A549 (cell line): ENCODE data around the gene NUMB. TPM values are rescaled to one million over a fixed set of nuclear protein-coding genes. Genes with fewer than 3 reads are reported as not detected.

Experiments used
- ATAC-seq, 2 experiments: fragments of 200-7000 bp in 1 of 2; fragments of >200 bp in 1 of 2; cut with Nextera tagmentation in 1 of 2; cut with Tn5 transposase in 1 of 2; 3 replicates each; pipeline versions ENCODE4 v1.8.0 to v1.9.1; 2018 to 2020; ENCODE audit warnings: mild to moderate bottlenecking in 1 of 2, moderate library complexity in 1 of 2
- CTCF ChIA-PET: fragments of 300-600 bp; sonication (Branson Sonifier 250); formaldehyde crosslinking; extraction: SDS; loops from one replicate; lab custom pipeline; 2021; ENCODE audit warnings: antibody characterized with exemption, inconsistent platforms; lab: Yijun Ruan, JAX
- POLR2A ChIA-PET: fragments of 350-600 bp; formaldehyde crosslinking; extraction: SDS; loops from one replicate; lab custom pipeline; 2021; ENCODE audit warnings: antibody characterized with exemption, inconsistent platforms; lab: Yijun Ruan, JAX
- DNase-seq, 2 experiments: peaks; one replicate each; pipeline versions ENCODE4 v3.0.0 to v3.0.0-alpha.2; 2011 to 2016; ENCODE audit warnings: low read depth in 1 of 2, low spot score in 1 of 2
- FAIRE-seq: peaks from 2 replicates; lab custom pipeline; 2011; peaks lifted over from hg19 to GRCh38; lab: Jason Lieb, UNC
- H3K27ac ChIP-seq, 2 experiments: fragments of >200 bp; sonication (Bioruptor Twin); formaldehyde crosslinking; 3 replicates each; pipeline ENCODE4 v1.5.1; 2016 to 2017
- H3K4me1 ChIP-seq: fragments of >200 bp; sonication (Bioruptor Twin); formaldehyde crosslinking; 3 replicates; pipeline ENCODE4 v1.6.1; 2016
- H3K4me2 ChIP-seq: fragments of >200 bp; sonication (Bioruptor Twin); formaldehyde crosslinking; 3 replicates; pipeline ENCODE4 v1.6.1; 2016
- H3K4me3 ChIP-seq: fragments of >200 bp; sonication (Bioruptor Twin); formaldehyde crosslinking; 3 replicates; pipeline ENCODE4 v1.5.1; 2016
- H3K9me3 ChIP-seq: fragments of >200 bp; sonication (Bioruptor Twin); formaldehyde crosslinking; 3 replicates; pipeline ENCODE4 v1.6.1; 2016
- CBX2 ChIP-seq: fragments of 200-600 bp; sonication (generic); IDR thresholded peaks from 2 replicates; pipeline ENCODE4 v1.6.1; 2016; ENCODE audit warnings: low read depth, mild to moderate bottlenecking, borderline replicate concordance
- CBX8 ChIP-seq: fragments of 200-600 bp; sonication (generic); IDR thresholded peaks from 2 replicates; pipeline ENCODE4 v1.6.1; 2016
- EHMT2 ChIP-seq: fragments of 200-600 bp; sonication (generic); IDR thresholded peaks from 2 replicates; pipeline ENCODE4 v1.6.1; 2016; ENCODE audit warnings: antibody characterized with exemption, low read depth, mild to moderate bottlenecking, moderate library complexity
- ESRRA ChIP-seq: fragments of 150-350 bp; IDR thresholded peaks from 2 replicates; pipeline ENCODE4 v1.6.1; 2014; ENCODE audit warnings: mild to moderate bottlenecking, low read length, borderline replicate concordance
- FOSB ChIP-seq: fragments of 250-450 bp; sonication (Bioruptor Pico); IDR thresholded peaks from 2 replicates; pipeline ENCODE4 v1.5.0; 2020; ENCODE audit warnings: mild to moderate bottlenecking, moderate library complexity
- FOXS1 ChIP-seq: fragments of 250-450 bp; sonication (Bioruptor Pico); IDR thresholded peaks from 2 replicates; pipeline ENCODE4 v1.5.0; 2020; ENCODE audit warnings: mild to moderate bottlenecking, moderate library complexity
- HOXB5 ChIP-seq: fragments of 250-450 bp; sonication (Bioruptor Pico); IDR thresholded peaks from 2 replicates; pipeline ENCODE4 v1.5.0; 2020; ENCODE audit warnings: mild to moderate bottlenecking, moderate library complexity
- JUN ChIP-seq, 2 experiments: fragments of >200 bp; sonication (Bioruptor Twin); formaldehyde crosslinking; IDR thresholded peaks; 2 replicates in 1 of 2; 3 replicates in 1 of 2; pipeline ENCODE4 v1.6.1; 2016 to 2017
- JUNB ChIP-seq: fragments of >200 bp; sonication (Bioruptor Twin); formaldehyde crosslinking; IDR thresholded peaks from 2 replicates; pipeline ENCODE4 v1.6.1; 2016
- KDM1A ChIP-seq: fragments of 200-600 bp; sonication (generic); IDR thresholded peaks from 2 replicates; pipeline ENCODE4 v1.6.1; 2016; ENCODE audit warnings: low read depth, mild to moderate bottlenecking
- MYC ChIP-seq: IDR thresholded peaks from 2 replicates; pipeline ENCODE4 v1.6.1; 2012; ENCODE audit warnings: mild to moderate bottlenecking, inconsistent platforms, low read length, improper control_type of control experiment, borderline replicate concordance
- NFE2L2 ChIP-seq: fragments of 150-350 bp; conservative IDR thresholded peaks from 2 replicates; pipeline ENCODE4 v1.6.1; 2014; ENCODE audit warnings: low read length
- RAD21 ChIP-seq, 2 experiments: fragments of >200 bp in 1 of 2; sonication (Bioruptor Twin) in 1 of 2; formaldehyde crosslinking in 1 of 2; IDR thresholded peaks in 1 of 2; conservative IDR thresholded peaks in 1 of 2; 2 replicates in 1 of 2; 3 replicates in 1 of 2; pipeline ENCODE4 v1.6.1; 2012 to 2018; ENCODE audit warnings: inconsistent platforms in 1 of 2
- RARB ChIP-seq: fragments of 250-450 bp; sonication (Bioruptor Pico); IDR thresholded peaks from 2 replicates; pipeline ENCODE4 v1.8.0; 2021; ENCODE audit warnings: mild to moderate bottlenecking, moderate library complexity
- RFX5 ChIP-seq: fragments of 450-650 bp; IDR thresholded peaks from 2 replicates; pipeline ENCODE4 v1.7.1; 2014; ENCODE audit warnings: antibody characterized with exemption, mild to moderate bottlenecking, moderate library complexity
- ZC3H11A ChIP-seq: fragments of 450-650 bp; IDR thresholded peaks from 2 replicates; pipeline ENCODE4 v1.6.1; 2014; ENCODE audit warnings: antibody characterized with exemption, mild to moderate bottlenecking
- ZNF302 ChIP-seq: fragments of 250-450 bp; sonication (Bioruptor Pico); IDR thresholded peaks from 2 replicates; pipeline ENCODE4 v1.9.0; 2021; ENCODE audit warnings: inconsistent platforms, mild to moderate bottlenecking, moderate library complexity
- ZSCAN20 ChIP-seq: fragments of 250-450 bp; sonication (Bioruptor Pico); IDR thresholded peaks from 2 replicates; pipeline ENCODE4 v1.8.0; 2022; ENCODE audit warnings: mild to moderate bottlenecking, moderate library complexity
- WGBS: methylation state at CpG from one replicate; pipeline ENCODE4 v1.1.6; 2017; ENCODE audit errors: missing lambda C conversion rate; 5-methylcytosine and 5-hydroxymethylcytosine counted together
- polyA plus RNA-seq, 4 experiments: library from polyadenylated mRNA; depleted of rRNA in 3 of 4; stranded (reverse); fragments of >200 nt; fragmentation: RNase III in 1 of 4; extraction: RNeasy Plus Mini Kit Qiagen cat#74134 plus additional on column Dnase treatment in 1 of 4; gene quantifications; 2 replicates in 3 of 4; 3 replicates in 1 of 4; pipeline ENCODE4 v1.2.3, GENCODE V29; 2011 to 2017
- small RNA-seq, 6 experiments: library from RNA; depleted of rRNA; stranded (forward); fragments of <200 nt; gene quantifications; one replicate each; pipeline ENCODE3, GENCODE V24; 2012
- TF ChIP-seq, protein P1 (sequence below): IDR thresholded peaks from 2 replicates; pipeline ENCODE4 v1.6.1; 2012; ENCODE audit warnings: low read depth, borderline replicate concordance
- TF ChIP-seq, protein P2 (sequence below): fragments of 150-350 bp; IDR thresholded peaks from 2 replicates; pipeline ENCODE4 v1.6.1; 2014; ENCODE audit warnings: low read depth, mild to moderate bottlenecking, low read length
- TF ChIP-seq, protein P3 (sequence below): fragments of >200 bp; sonication (Bioruptor Twin); formaldehyde crosslinking; IDR thresholded peaks from 3 replicates; pipeline ENCODE4 v1.6.1; 2016
- TF ChIP-seq, protein P4 (sequence below): fragments of 250-450 bp; sonication (Bioruptor Pico); IDR thresholded peaks from 2 replicates; pipeline ENCODE4 v1.5.0; 2021; ENCODE audit warnings: mild to moderate bottlenecking, moderate library complexity, borderline replicate concordance

Gene NUMB
- polyA plus RNA-seq, 2 of the 4 experiments (the other 2 are of a cell fraction): 40.8 to 151 TPM

DNA sequence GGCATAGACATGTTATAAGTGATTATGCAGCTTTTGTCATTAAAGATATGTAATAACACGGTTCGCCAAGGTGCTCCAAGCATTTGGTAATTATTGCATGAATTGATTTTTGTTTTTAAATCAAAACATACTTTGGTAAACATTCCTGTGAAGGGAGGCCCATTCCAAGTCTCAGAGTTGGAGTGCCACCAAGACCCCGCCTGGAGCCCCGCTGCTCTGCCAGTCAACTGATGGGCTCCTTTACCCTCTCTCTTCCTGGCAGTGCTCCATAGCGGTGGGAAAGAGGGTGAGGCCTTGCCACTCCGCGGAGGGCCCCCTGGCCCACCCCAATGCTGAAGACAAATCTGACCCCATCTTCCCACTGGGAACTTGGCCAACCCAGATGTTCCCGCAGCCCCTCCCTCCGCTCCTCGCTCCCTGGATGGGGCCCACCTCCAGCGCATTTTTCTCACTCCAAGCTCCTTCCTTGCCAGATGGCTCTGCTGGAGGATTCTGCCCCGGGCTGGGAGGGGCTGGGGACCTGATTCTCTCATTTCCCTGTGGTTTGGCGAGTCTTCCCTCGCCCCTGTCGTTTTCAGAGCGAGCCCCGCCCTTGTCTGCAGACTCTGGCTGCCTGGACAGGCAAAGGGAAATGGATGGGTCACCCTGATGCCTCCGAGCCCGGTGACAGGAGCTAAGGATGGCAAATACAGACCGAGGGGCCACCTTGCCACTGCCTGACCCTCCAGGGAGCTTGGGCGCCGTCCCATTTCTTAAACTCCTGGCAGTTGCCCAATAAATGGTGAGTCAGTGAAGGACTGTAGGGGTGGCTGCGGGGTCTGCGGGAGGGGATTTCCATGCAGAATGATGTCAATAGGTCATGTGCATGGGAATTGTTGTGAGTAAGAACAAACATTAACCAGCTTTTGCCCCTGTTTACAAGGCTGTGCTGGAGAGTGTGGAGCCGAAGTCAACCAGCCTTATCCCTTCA, 230.2 kb downstream of the NUMB start (continued):
- no peak for TF ChIP-seq MYC
- no peak for TF ChIP-seq CBX8

DNA sequence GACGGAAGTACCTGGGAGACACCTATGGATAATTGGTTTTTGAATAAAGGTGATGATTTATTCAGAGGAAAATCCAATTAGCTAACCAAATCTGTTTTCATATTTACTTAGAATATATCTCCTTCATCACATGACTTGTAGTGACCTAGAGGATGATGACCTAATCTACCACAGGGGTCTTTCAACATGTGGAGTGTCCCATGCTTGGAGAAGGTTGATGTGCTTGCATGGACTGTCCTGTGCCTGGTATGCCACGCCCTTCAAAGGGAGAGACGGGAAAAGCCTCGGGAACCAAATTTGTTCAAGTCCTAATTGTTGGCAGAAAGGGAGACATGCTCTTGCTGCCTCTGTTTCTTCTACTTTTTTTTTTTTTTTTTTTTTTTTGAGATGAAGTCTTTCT, 232.8 kb downstream of the NUMB start:
- ATAC-seq: no peak
- ChIA-PET CTCF (interaction anchor here (0.9 kb wide), 3 partner anchors 8 to 78 kb away, joined by 3 read pairs; no protein-coding TSS in a partner anchor), POLR2A (interaction anchor here (0.6 kb wide), 1 partner anchor 32 kb away, joined by 6 read pairs; no protein-coding TSS in a partner anchor)
- Histone ChIP-seq H3K4me2 (no peak overlapping the region; the same call in 2 of the 3 replicates), H3K9me3 (no peaks in the 10 kb centered on the region), H3K4me3 (no peak overlapping the region), H3K27ac (peak overlapping the region in 1 of 2 experiments; percentile 85; a peak in 1 of 6 replicates), H3K4me1 (peaks cover 48% of the 10 kb centered on the region)
- no peak for TF ChIP-seq RFX5
- no peak for TF ChIP-seq ESRRA
- no peak for TF ChIP-seq KDM1A
- no peak for TF ChIP-seq FOSB (CRISPR knock-in tag)
- TF ChIP-seq, protein P1, sequence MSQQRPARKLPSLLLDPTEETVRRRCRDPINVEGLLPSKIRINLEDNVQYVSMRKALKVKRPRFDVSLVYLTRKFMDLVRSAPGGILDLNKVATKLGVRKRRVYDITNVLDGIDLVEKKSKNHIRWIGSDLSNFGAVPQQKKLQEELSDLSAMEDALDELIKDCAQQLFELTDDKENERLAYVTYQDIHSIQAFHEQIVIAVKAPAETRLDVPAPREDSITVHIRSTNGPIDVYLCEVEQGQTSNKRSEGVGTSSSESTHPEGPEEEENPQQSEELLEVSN: no peak
- TF ChIP-seq RARB (CRISPR knock-in tag): no peak
- TF ChIP-seq, protein P2, sequence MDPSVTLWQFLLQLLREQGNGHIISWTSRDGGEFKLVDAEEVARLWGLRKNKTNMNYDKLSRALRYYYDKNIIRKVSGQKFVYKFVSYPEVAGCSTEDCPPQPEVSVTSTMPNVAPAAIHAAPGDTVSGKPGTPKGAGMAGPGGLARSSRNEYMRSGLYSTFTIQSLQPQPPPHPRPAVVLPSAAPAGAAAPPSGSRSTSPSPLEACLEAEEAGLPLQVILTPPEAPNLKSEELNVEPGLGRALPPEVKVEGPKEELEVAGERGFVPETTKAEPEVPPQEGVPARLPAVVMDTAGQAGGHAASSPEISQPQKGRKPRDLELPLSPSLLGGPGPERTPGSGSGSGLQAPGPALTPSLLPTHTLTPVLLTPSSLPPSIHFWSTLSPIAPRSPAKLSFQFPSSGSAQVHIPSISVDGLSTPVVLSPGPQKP: no peak
- no peak for TF ChIP-seq CBX2
- no peak for TF ChIP-seq ZC3H11A
- no peak for TF ChIP-seq ZNF302 (CRISPR knock-in tag)
- TF ChIP-seq JUN (IDR thresholded peaks at IDR 0.05): no peak
- no peak for TF ChIP-seq JUNB
- no peak for TF ChIP-seq FOXS1 (CRISPR knock-in tag)
- TF ChIP-seq NFE2L2: no peak
- TF ChIP-seq, protein P3, sequence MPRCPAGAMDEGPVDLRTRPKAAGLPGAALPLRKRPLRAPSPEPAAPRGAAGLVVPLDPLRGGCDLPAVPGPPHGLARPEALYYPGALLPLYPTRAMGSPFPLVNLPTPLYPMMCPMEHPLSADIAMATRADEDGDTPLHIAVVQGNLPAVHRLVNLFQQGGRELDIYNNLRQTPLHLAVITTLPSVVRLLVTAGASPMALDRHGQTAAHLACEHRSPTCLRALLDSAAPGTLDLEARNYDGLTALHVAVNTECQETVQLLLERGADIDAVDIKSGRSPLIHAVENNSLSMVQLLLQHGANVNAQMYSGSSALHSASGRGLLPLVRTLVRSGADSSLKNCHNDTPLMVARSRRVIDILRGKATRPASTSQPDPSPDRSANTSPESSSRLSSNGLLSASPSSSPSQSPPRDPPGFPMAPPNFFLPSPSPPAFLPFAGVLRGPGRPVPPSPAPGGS: no peak
- TF ChIP-seq RAD21 (conservative IDR thresholded peaks at IDR 0.05 in 1 of 2, IDR thresholded peaks at IDR 0.05 in 1 of 2): no peak
- TF ChIP-seq HOXB5 (CRISPR knock-in tag): no peak
- TF ChIP-seq, protein P4, sequence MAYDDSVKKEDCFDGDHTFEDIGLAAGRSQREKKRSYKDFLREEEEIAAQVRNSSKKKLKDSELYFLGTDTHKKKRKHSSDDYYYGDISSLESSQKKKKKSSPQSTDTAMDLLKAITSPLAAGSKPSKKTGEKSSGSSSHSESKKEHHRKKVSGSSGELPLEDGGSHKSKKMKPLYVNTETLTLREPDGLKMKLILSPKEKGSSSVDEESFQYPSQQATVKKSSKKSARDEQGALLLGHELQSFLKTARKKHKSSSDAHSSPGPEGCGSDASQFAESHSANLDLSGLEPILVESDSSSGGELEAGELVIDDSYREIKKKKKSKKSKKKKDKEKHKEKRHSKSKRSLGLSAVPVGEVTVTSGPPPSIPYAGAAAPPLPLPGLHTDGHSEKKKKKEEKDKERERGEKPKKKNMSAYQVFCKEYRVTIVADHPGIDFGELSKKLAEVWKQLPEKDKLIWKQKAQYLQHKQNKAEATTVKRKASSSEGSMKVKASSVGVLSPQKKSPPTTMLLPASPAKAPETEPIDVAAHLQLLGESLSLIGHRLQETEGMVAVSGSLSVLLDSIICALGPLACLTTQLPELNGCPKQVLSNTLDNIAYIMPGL (CRISPR knock-in tag): no peak
- no peak for TF ChIP-seq ZSCAN20 (CRISPR knock-in tag)
- TF ChIP-seq EHMT2: no peak
- WGBS: 93% methylated on average over 4 of the region's 4 CpGs
- FAIRE-seq: no peak
- DNase-seq: no peak

Small RNA genes lying within 50 kb of the gene (small RNA-seq; reads per million reads assigned to genes)
- gene RNU6-419P: 0 reads per million in 6 experiments

Other genes starting within 250 kb of the NUMB start
- 4.3 and 5.0 TPM in 2 replicates for gene PAPLN, start 221.0 kb downstream of the NUMB start, polyA plus RNA-seq (2011; rRNA removed)
- 4.5 to 6.6 TPM (median 5.0 TPM) in 3 replicates for gene PAPLN, start 221.0 kb downstream of the NUMB start, polyA plus RNA-seq (2017; fragmentation: RNase III; extraction: RNeasy Plus Mini Kit Qiagen cat#74134 plus additional on column Dnase treatment)
- gene RIOX1, start 32.4 kb upstream of the NUMB start, polyA plus RNA-seq (2011; rRNA removed): 11.4 and 11.9 TPM in 2 replicates
- 16.5 to 17.5 TPM (median 17.1 TPM) in 3 replicates for gene RIOX1, start 32.4 kb upstream of the NUMB start, polyA plus RNA-seq (2017; fragmentation: RNase III; extraction: RNeasy Plus Mini Kit Qiagen cat#74134 plus additional on column Dnase treatment)
- 7.7 and 9.0 TPM in 2 replicates for gene ACOT1, start 78.6 kb upstream of the NUMB start, polyA plus RNA-seq (2011; rRNA removed)
- gene ACOT1, start 78.6 kb upstream of the NUMB start, polyA plus RNA-seq (2017; fragmentation: RNase III; extraction: RNeasy Plus Mini Kit Qiagen cat#74134 plus additional on column Dnase treatment): 5.3 to 8.0 TPM (median 7.5 TPM) in 3 replicates
- gene HEATR4, start 100.4 kb upstream of the NUMB start, polyA plus RNA-seq (2011; rRNA removed): 0.06 and 0.15 TPM in 2 replicates
- gene HEATR4, start 100.4 kb upstream of the NUMB start, polyA plus RNA-seq (2017; fragmentation: RNase III; extraction: RNeasy Plus Mini Kit Qiagen cat#74134 plus additional on column Dnase treatment): 0.09 TPM in 1 of 3 replicates, not detected in the others
- gene ACOT2, start 110.7 kb upstream of the NUMB start, polyA plus RNA-seq (2011; rRNA removed): 59.5 and 61.6 TPM in 2 replicates
- gene ACOT2, start 110.7 kb upstream of the NUMB start, polyA plus RNA-seq (2017; fragmentation: RNase III; extraction: RNeasy Plus Mini Kit Qiagen cat#74134 plus additional on column Dnase treatment): 59.6 to 64.8 TPM (median 64.6 TPM) in 3 replicates
- gene ACOT4, start 133.3 kb upstream of the NUMB start, polyA plus RNA-seq (2011; rRNA removed): 2.7 and 3.4 TPM in 2 replicates
- gene ACOT4, start 133.3 kb upstream of the NUMB start, polyA plus RNA-seq (2017; fragmentation: RNase III; extraction: RNeasy Plus Mini Kit Qiagen cat#74134 plus additional on column Dnase treatment): 1.6 TPM in 3 replicates
- gene ACOT6, start 154.0 kb upstream of the NUMB start, polyA plus RNA-seq (2011; rRNA removed): not detected in 2 replicates
- not detected in 3 replicates for gene ACOT6, start 154.0 kb upstream of the NUMB start, polyA plus RNA-seq (2017; fragmentation: RNase III; extraction: RNeasy Plus Mini Kit Qiagen cat#74134 plus additional on column Dnase treatment)
- 9.2 and 16.3 TPM in 2 replicates for gene DNAL1, start 186.4 kb upstream of the NUMB start, polyA plus RNA-seq (2011; rRNA removed)
- 7.8 to 8.3 TPM (median 8.3 TPM) in 3 replicates for gene DNAL1, start 186.4 kb upstream of the NUMB start, polyA plus RNA-seq (2017; fragmentation: RNase III; extraction: RNeasy Plus Mini Kit Qiagen cat#74134 plus additional on column Dnase treatment)